Glomerular visceral epithelial cell (primary cell): ENCODE data around the gene ESYT1.

Source experiments
- DNase-seq: peaks from one replicate; pipeline ENCODE4 v3.0.0-alpha.2; 2016; ENCODE audit errors: extremely low spot score

The ESYT1 gene

GRCh38 chr12:56154818-56155217 is 26.8 kb downstream of the ESYT1 start:
- no peak for DNase-seq

DNA sequence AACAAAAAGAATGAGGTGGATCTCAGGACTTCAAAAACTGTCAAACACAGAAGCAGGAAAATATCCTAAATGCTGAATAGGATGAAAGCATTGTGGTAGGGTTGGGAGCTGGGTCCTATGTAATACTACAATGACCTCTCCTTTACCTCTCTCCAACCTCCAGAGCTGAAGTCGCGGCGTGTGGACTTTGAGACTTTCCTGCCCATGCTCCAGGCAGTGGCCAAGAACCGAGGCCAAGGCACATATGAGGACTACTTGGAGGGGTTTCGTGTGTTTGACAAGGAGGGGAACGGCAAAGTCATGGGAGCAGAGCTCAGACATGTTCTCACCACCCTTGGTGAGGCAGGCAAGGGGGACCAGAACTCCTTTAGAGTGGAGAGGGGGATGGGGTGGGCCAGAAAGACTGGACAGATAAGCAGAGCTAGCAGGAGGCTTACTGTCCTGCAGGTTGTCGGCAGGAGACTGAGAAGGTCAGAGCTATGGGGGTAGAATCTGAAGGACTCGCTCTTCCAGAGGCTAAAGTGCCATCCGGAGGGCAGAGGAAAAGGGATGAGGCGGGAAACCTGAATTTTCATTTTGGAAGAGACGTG is 27.3 kb downstream of the ESYT1 start:
- DNase-seq, result no peak

GRCh38 chr12:56156464-56157200 is 28.6 kb downstream of the ESYT1 start:
- DNase-seq, result peak; percentile 56

DNA sequence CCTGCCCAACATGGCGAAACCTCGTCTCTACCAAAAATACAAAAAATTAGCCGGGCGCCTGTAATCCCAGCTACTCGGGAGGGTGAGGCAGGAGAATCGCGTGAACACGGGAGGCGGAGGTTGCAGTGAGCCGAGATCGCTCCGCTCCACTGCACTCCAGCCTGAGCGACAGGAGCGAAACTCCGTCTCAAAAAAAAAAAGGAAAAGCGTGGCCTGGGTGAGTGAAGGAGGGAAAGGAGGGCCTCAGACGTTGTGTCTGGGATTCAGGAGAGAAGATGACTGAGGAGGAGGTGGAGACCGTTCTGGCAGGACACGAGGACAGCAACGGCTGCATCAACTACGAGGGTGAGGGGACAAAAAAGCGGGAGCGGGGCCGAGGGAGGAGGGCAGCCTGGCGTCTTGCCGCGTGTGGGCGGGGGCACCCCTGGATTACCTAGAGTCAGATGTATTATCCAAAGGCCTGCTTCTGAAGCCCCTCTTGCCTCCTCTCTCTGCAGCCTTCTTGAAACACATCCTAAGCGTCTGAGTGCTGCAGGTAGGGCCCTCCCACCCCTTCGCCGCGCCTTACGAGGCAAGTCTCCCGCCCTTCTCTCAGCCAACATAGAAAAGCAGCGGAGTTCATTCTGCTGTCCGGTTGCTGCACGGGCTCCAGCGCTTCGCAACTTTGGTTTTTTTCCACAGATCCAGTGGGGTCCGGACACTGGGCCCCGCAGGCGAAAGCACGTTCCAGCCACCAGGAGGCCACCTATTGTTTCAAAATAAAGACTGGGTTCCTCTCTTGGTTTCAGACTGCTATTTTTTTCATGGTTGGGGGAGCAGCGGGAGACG is 29.3 kb downstream of the ESYT1 start:
- DNase-seq, result peak; percentile 91

DNA sequence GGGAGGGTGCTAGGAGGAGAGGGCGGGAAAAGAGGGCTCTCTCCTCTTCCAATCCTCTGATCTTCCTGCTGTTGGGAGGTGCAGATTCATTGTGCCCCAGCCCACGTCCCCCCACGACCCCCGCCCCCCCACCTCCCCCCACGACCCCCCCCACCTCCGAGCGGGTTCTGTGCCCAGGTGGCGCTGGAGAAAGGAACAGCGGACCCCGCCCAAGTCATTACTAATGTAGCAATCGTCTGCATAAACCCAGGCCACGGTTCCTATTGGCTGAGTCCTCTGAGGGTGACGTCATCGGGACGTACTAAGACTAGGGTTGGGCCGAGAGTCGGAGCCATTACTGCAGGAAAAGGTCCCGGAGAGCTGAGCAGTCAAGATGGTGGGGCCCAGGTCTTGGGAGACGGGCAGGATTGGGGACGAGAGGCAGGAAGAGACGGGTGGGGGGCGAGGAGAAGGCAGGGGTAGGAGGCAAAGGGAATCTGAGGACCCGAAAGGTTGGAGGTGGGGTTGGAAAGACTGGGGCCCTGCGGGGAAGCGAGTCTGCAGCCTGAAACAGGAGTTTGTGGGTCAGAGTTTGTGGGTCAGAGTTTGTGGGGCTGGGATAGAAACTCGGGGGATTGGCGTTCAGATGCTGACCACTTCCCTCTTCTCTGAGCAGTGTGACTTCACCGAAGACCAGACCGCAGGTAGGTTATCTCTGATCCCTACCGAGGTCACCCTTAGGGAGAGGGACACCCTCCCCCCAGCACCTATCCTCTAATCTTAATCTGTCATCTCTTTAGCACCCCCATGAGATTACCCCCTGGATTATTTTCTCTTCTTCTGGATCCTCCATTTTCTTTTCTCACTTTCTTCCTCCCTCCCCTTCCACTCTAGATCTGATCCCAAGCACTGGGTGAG is 30.2 kb downstream of the ESYT1 start, which contains the start of gene MYL6:
Gene MYL6 (plus strand): TSS at position 331 of the 897 bp plus-strand sequence. CDS start 43 bp downstream, at position 374.
- peak; percentile 97 for DNase-seq

DNA sequence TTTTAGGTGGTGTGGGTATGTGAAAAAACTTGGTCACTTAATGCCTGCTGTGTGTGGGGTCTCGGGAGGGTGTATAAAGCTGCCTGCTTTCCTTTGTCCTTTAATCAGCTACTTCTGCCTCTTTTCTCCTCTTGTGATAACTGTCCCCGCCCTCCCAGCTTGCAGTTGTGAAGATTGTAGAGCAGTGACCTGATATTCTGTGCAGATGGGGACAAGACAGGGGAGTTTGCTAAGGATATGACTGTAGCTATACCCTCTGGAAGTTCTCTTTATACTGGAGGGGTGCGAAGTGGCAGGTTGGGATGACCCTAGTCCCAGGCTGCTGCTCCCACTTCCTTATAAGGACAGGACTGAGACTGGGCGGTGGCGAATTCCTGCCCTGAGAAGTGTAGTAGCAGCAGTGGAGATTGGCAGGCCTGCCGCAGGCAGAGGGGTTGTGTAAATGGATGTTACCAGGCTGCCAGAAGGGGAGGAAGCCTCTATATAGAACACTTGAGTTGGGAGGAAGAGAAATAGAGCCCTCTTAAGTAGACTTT is 30.9 kb downstream of the ESYT1 start:
- DNase-seq, result peak; percentile 72

DNA sequence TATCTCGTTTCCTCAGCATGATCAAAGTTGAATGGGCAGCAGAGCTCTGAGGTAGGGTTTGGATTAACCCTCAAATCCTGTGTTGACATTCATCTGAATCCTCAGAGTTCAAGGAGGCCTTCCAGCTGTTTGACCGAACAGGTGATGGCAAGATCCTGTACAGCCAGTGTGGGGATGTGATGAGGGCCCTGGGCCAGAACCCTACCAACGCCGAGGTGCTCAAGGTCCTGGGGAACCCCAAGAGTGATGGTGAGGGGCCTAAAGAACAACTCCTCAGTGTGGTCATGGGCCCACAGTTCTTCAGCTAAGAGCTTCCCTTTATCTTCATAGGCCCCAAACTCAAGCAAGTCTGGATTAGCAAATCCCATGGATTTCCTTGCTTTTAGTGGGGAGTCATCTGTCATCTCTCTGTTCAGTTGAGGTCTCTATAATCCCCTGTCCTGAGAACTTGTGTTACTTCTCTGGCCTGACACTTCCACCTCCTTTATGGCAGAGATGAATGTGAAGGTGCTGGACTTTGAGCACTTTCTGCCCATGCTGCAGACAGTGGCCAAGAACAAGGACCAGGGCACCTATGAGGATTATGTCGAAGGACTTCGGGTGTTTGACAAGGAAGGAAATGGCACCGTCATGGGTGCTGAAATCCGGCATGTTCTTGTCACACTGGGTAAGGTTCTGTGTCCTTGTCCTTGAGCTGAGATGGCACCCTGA is 31.6 kb downstream of the ESYT1 start:
- DNase-seq, result peak; percentile 5

DNA sequence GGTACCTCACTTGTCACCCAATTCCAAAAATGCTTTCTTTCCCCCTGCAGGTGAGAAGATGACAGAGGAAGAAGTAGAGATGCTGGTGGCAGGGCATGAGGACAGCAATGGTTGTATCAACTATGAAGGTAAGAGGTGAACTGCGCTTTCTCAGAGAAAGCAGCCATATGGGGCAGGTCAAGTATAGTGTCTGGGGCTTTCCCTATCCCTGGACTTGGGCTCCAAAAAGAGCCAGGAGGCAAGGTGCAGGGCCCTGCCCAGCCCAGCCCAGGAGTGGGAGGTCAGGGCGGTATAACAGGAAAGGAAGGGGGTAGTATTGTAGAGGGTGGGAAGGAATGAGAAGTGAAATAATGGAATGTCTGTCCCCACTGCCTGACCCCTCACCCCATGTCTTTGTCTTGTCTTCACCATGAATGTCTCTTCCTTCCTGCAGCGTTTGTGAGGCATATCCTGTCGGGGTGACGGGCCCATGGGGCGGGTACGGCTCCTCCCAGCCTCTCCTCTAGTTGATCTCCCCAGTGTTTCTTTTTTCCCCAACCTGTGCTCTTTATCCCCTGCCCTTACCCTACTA is 32.2 kb downstream of the ESYT1 start:
- DNase-seq, result peak; percentile 50

DNA sequence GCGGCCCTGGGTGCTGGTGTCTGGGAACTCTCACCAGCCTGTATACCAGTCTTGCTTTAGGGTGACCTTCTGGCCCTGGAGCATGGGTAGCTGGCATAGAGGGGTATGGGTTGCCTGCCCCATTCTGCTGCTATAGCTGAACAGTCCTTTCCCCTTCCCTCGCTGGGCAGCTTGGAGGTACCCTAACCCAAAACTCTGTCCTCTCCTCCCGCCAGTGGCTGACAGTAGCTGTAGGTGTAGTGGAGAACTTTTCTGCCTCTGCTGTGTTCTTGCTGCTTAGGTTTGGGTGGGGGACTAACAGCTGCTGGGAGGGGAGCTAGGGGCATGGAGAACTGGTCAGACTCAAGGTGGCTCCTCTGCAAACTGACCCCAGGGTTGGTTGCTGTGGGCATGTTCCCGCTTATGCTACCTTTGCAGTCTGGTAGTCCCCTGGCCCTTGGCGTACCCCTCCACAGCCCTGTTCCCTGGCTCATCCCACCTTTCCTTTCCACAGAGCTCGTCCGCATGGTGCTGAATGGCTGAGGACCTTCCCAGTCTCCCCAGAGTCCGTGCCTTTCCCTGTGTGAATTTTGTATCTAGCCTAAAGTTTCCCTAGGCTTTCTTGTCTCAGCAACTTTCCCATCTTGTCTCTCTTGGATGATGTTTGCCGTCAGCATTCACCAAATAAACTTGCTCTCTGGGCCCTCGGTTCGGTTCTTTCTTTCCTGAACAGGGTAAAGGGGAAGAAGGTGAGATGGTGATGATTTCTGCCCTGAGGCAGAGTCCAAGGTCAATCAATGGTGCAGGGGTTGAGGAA is 33.0 kb downstream of the ESYT1 start:
- no peak for DNase-seq

DNA sequence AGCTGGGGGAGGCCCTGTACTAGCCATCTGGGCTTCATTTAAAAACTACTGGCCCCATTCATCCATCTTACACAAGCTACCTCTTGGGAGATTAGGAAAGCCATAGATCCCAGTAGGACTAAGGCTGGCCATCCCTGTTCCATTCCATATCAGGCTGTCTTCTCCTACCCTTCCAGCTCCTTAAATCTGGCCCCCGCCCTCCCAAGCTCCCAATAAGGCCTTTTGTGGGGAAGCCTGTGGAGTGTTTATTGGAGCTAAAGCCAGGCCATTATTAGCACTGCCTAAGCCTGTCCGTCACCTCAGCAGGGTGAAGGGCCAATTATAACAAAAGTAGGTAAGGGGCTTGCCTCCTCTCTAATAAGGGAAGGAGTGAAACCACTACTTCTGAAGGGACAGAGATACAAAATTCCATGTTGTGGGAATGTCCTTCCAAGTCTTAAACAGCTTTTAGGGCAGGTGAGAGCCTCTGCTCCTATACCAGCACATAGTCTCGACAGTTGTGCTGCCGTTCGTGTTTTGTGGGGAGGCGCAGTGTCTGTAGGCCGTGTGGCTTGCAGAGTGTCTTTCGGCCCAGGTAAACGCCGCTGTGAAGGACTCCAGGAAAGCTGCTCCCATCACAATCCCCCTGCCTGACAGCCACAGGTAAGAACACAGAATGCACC is 33.8 kb downstream of the ESYT1 start:
- no peak for DNase-seq

- no peak for DNase-seq
Observed at GRCh38 chr12:56162468-56163290, 34.6 kb downstream of the ESYT1 start.

DNA sequence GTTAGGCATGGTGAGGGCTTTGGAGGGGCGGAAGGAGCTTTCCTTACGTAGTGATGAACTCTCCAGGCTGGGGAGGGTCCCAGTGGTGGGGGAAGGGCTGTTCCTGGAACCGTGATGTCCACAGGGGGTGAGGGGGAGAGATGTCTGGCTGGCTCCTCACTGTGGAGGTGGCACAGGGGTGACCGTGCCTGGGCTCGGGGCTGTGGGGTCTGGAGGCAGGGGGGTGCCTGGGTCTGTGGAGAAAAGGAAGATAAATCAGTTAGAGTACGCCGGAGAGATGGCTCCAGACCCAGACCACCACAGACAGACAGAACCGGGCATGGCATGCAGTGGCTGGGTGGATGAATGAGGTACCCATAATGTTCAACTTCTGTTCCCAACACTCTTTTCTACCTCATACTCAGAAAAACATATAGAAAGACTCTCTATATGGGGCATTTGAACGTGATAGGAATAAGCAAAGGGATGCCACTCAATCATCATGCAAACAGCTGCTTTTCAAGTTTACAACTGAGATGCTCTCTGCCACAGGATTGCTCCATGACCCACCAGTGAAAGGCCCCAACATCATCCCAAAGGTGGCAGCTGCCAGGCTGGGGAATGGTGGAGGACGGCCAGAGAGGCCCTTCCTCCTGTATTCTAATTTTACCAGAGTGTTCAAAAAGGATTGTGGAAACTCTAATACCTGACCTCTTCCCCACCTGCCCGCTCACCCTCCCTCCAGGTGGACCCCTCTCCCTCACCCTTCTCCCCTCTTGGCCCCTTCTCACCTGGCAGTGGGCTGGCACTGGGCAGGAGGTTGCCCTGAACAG is 35.7 kb downstream of the ESYT1 start:
- no peak for DNase-seq

GRCh38 chr12:56164345-56164729 is 36.3 kb downstream of the ESYT1 start:
- peak; percentile 25 for DNase-seq

GRCh38 chr12:56165369-56165768 is 37.3 kb downstream of the ESYT1 start:
- DNase-seq, result no peak

DNA sequence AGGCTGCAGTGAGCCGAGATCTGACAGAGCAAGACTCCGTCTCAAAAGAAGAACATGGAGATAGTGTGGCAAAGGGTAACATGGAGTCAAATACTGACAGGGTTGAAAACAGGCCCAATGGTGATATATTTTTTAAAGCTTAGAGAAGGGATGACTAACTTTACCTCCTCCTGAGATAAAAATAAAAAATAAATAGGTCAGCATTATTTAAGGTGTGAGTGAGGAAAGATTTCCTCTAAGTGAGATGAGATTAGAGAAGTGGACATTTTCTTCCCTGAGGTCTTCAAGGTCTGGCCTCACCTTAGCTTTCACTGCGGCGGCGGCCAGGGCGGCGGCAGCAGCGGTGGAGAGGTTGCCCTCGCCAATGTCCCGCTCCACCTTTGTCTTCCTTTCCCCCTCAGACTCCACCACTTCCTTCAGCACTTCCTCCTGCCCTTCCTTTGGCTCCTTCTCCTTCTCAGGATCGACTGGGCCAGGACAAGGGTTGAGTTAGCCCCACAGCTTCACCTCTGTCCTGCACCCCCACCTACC is 41.2 kb downstream of the ESYT1 start:
- no peak for DNase-seq

GRCh38 chr12:56172839-56173238 is 44.8 kb downstream of the ESYT1 start:
- no peak for DNase-seq

- no peak for DNase-seq
Observed at GRCh38 chr12:56178347-56178746, 50.3 kb downstream of the ESYT1 start.
